AG04449 (cell line): Measurements from ENCODE around the gene EPB41L1.

Source experiments
- CTCF ChIA-PET: fragments of 350-600 bp; formaldehyde crosslinking; extraction: SDS; loops from one replicate; lab custom pipeline; 2021; ENCODE audit warnings: antibody characterized with exemption; lab: Yijun Ruan, JAX
- POLR2A ChIA-PET: fragments of 400-600, 350-600 bp; formaldehyde crosslinking; extraction: SDS; loops from one replicate; lab custom pipeline; 2020; ENCODE audit warnings: antibody characterized with exemption, inconsistent platforms; lab: Yijun Ruan, JAX
- DNase-seq: peaks from one replicate; pipeline ENCODE4 v3.0.0-alpha.2; 2010; ENCODE audit warnings: low read depth, low spot score
- H3K4me3 ChIP-seq: 2 replicates; pipeline ENCODE4 v1.5.1; 2011; ENCODE audit warnings: low read depth, mild to moderate bottlenecking, control low read depth, low read length
- CTCF ChIP-seq: IDR thresholded peaks from one replicate; pipeline ENCODE4 v1.5.1; 2011; ENCODE audit warnings: mild to moderate bottlenecking, moderate library complexity, low read length, control low read depth, inconsistent platforms; ENCODE audit not compliant: insufficient read depth; ENCODE audit errors: missing control alignments

EPB41L1 gene

GRCh38 chr20:36266189-36266588 lies 111.6 kb downstream of the EPB41L1 start:
- TF ChIP-seq CTCF = no peak
- ChIA-PET POLR2A (no interaction called here), CTCF (interaction anchor here (1.2 kb wide), 1 partner anchor 18 kb away, joined by 3 read pairs; no protein-coding TSS in a partner anchor)
- DNase-seq = no peak
- no peak overlapping the region for H3K4me3 ChIP-seq

GRCh38 chr20:36267605-36268381 lies 113.3 kb downstream of the EPB41L1 start:
- POLR2A ChIA-PET = no interaction called here
- no peak overlapping the region for H3K4me3 ChIP-seq
- no peak for TF ChIP-seq CTCF
- DNase-seq = no peak
- CTCF ChIA-PET = interaction anchor here (1.4 to 1.6 kb wide), 2 partner anchors 13 to 171 kb away, joined by 4 to 6 read pairs; no protein-coding TSS in a partner anchor

- POLR2A ChIA-PET = no interaction called here
- no peak for TF ChIP-seq CTCF
- no peak overlapping the region for H3K4me3 ChIP-seq
- DNase-seq = no peak
- CTCF ChIA-PET = interaction anchor here (1.4 kb wide), 1 partner anchor 171 kb away, joined by 7 read pairs; no protein-coding TSS in a partner anchor
These were observed 114.2 kb downstream of the EPB41L1 start for GRCh38 chr20:36268440-36269342.

- H3K4me3 ChIP-seq = no peak overlapping the region
- no peak for TF ChIP-seq CTCF
- ChIA-PET POLR2A (no interaction called here), CTCF (interaction anchor here (1.4 kb wide), 1 partner anchor 170 kb away, joined by 7 read pairs; no protein-coding TSS in a partner anchor)
- no peak for DNase-seq
These were observed 115.0 kb downstream of the EPB41L1 start for GRCh38 chr20:36269507-36269906.

GRCh38 chr20:36270744-36271638 lies 116.5 kb downstream of the EPB41L1 start:
- POLR2A ChIA-PET = interaction anchor here (0.6 kb wide), 1 partner anchor 16 kb away, joined by 3 read pairs; no protein-coding TSS in a partner anchor
- CTCF ChIA-PET = interaction anchor here (4.1 kb wide), 1 partner anchor 168 kb away, joined by 73 read pairs; no protein-coding TSS in a partner anchor
- no peak overlapping the region for H3K4me3 ChIP-seq
- no peak for TF ChIP-seq CTCF
- DNase-seq = no peak
